ENCODE results near the gene TOMM20L.
A peak's percentile ranks its signal among the peaks of the same experiment; 100 is the strongest.

GRCh38 chr14:58362798-58363412 is 32.8 kb upstream of the TOMM20L start:
- TF ChIP-seq CTCF (IDR thresholded peaks at IDR 0.05; ENCODE audit: low read depth, low read length, missing input control) (peak; percentile 30), FOXA1 (IDR thresholded peaks at IDR 0.05) (no peak), ATF3 (IDR thresholded peaks at IDR 0.05) (no peak), MAX (IDR thresholded peaks at IDR 0.05) (no peak), GABPA (IDR thresholded peaks at IDR 0.05 in 1 of 2, conservative IDR thresholded peaks at IDR 0.05 in 1 of 2) (no peak), YY1 (IDR thresholded peaks at IDR 0.05) (no peak), RXRA (IDR thresholded peaks at IDR 0.05) (no peak), NR2F2 (IDR thresholded peaks at IDR 0.05) (no peak), JUND (IDR thresholded peaks at IDR 0.05) (no peak), REST (IDR thresholded peaks at IDR 0.05) (no peak)

All from liver (tissue), 3 donors.